Right lobe of liver (tissue), 4 donors: Measurements from ENCODE around the gene LRCH1.

Source experiments
- POLR2A ChIP-seq: fragments of 450-650 bp; IDR thresholded peaks from one replicate; pipeline ENCODE4 v1.6.1; 2017; ENCODE audit warnings: antibody characterized with exemption, mild to moderate bottlenecking
- TF ChIP-seq, protein P1 (sequence below), 4 donors: fragments of 200-600 bp in 3 of 4; fragments of 450-650 bp in 1 of 4; IDR thresholded peaks; one replicate each; pipeline versions ENCODE4 v1.5.1 to v1.8.0; 2016 to 2022; ENCODE audit warnings: antibody characterized with exemption in 4 of 4, mild to moderate bottlenecking in 2 of 4
- donor health status: DM: no; HTN: no; CAD: no.
- donor health status: DM: no; HTN: no; CAD: no.
- donor health status: DM: no; HTN: yes; CAD: no.

DNA sequence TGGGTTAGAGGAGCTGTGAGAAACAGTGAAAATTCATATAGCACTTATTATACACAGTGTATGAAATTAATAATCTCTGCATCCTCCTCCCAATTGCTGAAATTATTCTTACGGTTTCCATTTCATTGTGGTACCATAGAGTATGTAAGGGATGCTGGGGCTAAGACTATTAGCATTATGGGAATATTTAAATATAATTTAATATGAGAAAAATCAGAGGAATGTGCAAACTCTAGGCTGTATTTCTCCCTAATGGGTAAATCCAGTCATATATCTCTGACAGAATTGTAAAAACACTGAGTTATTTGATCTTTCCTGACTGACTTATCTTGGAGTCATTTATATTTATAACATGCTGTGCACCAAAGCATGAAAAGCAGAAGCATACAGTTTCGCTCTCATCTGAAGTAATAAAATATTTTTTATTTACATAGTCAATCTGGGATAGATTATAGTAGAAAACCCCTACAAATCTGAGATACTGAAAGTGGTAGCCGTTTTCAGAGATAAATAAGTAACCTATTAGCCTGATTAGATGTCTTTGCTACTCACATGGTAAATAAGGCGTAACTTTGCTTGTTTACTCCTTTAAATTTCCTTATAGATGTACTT, 34.9 kb downstream of the LRCH1 start:
- TF ChIP-seq, protein P1, sequence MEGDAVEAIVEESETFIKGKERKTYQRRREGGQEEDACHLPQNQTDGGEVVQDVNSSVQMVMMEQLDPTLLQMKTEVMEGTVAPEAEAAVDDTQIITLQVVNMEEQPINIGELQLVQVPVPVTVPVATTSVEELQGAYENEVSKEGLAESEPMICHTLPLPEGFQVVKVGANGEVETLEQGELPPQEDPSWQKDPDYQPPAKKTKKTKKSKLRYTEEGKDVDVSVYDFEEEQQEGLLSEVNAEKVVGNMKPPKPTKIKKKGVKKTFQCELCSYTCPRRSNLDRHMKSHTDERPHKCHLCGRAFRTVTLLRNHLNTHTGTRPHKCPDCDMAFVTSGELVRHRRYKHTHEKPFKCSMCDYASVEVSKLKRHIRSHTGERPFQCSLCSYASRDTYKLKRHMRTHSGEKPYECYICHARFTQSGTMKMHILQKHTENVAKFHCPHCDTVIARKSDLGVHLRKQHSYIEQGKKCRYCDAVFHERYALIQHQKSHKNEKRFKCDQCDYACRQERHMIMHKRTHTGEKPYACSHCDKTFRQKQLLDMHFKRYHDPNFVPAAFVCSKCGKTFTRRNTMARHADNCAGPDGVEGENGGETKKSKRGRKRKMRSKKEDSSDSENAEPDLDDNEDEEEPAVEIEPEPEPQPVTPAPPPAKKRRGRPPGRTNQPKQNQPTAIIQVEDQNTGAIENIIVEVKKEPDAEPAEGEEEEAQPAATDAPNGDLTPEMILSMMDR (IDR thresholded peaks at IDR 0.05), result no peak
- no peak for TF ChIP-seq POLR2A
